ENCODE measurements around the gene IL16.

The IL16 gene

DNA sequence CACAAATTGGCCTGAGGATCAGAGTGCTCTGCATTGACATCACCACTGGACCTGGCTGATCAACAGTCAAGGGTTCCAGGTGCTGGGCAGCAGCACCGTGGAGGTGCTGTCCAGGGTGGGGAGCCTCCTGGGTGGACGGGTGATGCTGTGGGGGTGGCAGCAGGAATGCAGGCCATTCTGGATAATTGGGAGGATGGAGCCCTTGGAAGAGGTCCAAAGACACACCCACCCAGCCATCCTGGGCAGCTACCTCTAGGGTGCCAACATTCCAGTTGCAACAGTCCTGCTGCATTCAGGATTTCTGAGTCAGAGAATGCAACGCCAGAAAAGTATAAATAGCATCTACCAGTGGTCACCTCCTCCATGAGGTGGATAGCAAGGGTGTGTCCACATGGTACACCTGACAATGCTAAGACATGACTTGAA, 100.5 kb downstream of the IL16 start:
- DNase-seq = peak; percentile 46

DNA sequence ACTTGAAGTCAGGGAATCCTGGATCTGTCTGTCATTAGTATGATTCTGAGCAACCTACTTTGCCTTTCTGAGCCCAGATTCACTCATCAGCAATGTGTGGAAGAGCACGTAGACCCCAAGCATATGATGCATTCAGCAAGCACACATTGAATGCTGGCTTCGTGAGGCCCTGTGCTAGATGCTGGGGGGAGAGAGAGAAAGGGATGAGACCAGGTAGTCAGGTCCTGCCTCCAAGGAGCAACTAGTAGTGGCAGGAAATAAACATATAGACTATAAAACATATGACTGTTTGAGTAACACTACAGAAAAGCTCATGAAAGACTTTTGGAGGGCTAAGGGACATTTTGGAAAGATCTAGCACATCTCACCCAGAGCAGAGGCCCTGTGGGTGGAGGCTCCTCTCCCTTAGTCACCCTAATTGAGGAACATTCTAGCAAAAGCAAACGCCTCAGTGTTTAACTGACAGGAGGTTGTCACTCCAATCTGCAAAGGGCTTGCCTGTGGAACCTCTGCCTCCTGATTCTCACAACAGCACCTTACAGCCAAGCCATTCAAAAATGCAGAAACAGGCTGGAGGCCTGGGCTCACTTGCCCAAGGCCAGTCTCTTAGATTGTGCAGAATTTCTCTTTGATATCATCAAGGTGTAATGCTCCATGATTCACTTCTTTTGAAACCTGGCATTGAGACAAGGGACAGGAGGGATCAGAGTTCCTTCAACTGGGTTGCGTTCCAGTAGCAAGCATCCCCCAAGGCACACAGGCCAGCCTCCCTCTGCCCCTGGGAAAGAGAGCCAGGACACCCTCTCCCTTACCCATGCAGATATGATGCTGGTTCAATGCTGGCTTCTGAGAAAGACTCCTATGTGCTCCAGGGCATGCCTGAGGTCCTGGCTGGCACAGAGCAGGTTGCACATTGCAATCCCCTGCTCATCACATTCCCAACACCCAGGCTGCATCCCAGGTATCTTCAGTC, 101.2 kb downstream of the IL16 start:
- no peak for DNase-seq

DNA sequence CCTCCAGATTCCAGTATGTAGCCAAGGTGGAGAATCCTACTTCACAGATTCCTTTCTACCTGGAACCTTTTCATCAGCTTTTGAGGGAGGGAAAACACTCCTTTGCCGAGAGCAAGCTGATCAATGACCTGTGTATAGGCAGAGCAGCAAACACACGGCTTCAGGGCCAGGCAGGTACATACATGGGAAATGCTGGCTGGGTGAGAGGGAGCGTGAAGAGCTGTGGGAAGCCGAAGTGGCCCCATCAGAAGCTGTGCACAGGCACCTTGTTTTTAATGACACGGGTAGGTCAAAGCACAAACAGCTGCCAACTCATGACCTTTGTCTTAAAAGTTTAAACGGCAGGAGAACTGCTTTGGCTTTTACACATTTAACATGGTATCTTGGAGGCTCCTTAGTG, 101.9 kb downstream of the IL16 start:
- no peak for DNase-seq

DNA sequence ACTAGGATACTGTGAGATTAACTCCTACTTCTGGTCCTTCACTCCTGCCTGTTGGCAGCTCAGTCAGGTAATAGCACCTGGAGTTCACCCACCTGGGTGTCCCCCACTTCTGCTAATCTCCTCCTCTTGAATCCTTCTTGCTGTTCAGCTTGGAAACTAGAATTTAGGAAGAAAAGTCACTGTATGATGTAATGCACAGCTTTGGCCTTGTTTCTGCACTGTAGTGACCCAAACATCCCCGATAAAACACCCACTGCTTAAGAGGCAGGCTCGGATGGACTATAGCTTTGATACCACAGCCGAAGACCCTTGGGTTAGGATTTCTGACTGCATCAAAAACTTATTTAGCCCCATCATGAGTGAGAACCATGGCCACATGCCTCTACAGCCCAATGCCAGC, 102.5 kb downstream of the IL16 start:
- no peak for DNase-seq

DNA sequence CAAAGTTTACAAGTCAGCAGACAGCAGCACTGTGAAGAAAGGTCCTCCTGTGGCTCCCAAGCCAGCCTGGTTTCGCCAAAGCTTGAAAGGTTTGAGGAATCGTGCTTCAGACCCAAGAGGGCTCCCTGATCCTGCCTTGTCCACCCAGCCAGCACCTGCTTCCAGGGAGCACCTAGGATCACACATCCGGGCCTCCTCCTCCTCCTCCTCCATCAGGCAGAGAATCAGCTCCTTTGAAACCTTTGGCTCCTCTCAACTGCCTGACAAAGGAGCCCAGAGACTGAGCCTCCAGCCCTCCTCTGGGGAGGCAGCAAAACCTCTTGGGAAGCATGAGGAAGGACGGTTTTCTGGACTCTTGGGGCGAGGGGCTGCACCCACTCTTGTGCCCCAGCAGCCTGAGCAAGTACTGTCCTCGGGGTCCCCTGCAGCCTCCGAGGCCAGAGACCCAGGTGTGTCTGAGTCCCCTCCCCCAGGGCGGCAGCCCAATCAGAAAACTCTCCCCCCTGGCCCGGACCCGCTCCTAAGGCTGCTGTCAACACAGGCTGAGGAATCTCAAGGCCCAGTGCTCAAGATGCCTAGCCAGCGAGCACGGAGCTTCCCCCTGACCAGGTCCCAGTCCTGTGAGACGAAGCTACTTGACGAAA, 103.1 kb downstream of the IL16 start:
- no peak for DNase-seq

DNA sequence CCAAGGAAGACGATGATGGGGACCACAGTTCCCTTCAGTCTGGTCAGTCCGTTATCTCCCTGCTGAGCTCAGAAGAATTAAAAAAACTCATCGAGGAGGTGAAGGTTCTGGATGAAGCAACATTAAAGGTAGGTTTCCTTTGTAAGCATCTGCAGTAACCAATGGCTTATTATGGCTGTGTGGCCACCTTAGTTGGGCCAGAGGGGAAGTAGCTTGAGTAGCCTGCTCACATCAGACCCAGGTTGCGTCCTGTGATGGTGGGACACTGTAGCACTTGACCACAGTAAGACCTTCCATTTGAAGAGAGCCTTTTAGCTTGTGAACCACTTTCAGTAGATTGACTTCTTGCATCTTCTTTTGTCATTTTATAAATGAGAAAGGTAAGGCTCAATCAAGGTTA, 104.7 kb downstream of the IL16 start:
- DNase-seq = no peak

- no peak for DNase-seq
Observed at GRCh38 chr15:81301815-81302399, 105.2 kb downstream of the IL16 start.

GRCh38 chr15:81302701-81303109, 106.0 kb downstream of the IL16 start:
- no peak for DNase-seq

DNA sequence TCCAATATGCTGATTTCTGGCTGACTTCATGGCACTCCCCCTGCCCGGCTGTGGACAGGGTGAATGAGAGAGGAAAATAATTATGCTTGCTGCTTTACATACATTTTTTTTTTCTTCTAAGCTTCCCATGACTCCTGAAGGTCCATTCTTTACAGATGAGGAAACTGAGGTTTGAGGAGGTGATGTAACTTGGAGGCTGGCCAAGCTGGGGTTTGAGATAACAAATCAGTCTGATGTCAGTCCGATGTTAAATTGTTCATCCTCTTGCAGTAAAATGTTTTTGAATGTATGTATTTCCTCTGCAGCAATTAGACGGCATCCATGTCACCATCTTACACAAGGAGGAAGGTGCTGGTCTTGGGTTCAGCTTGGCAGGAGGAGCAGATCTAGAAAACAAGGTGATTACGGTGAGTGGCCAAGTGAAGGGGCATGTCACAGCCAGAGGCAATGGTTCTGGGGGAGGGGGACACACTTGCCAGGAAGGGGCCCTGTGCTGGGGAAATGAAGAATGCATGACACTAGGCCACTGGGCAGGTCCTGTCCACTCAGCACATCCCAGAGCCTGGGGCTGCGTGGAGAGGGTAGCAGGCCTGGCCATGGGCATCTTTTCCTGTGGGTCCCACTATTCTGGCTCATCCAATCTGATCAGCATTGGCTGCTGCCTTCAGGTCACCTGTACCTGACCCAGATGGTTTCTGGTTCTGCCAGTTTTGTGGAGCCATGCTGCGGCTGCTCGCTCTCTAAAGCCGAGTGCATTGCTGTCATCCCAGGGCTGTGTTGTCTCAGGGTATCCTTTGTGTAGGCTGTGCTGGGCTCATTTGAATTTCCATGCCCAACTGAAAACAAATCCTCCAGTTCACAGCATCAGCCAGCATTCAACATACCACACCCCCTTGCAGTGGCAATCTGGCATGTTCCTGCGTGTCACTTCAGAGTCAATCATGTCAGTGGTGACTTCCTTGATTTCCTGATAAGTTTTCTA, 106.9 kb downstream of the IL16 start:
- no peak for DNase-seq

GRCh38 chr15:81304226-81304625, 107.5 kb downstream of the IL16 start:
- DNase-seq = peak; percentile 42

DNA sequence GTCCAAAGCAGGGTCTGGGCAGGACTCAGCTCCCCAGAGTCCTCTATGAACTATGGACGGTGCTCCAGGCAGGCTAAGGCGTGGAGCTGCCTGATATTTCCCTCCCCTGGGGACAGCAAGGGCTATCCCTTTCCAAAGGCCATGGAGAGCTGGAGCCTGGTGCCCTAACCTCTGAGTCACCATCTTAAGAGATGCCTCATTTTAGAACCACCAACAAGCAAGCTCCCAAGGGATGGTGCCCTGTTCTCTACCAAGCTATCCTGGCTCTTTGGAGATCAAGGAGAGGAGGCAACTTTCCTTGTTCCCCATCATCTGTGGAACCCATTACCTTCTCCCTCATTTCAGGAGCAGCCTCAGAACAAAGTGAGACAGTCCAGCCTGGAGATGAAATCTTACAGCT, 111.6 kb downstream of the IL16 start:
- DNase-seq = no peak

GRCh38 chr15:81309647-81310450, 113.2 kb downstream of the IL16 start:
- DNase-seq = no peak

DNA sequence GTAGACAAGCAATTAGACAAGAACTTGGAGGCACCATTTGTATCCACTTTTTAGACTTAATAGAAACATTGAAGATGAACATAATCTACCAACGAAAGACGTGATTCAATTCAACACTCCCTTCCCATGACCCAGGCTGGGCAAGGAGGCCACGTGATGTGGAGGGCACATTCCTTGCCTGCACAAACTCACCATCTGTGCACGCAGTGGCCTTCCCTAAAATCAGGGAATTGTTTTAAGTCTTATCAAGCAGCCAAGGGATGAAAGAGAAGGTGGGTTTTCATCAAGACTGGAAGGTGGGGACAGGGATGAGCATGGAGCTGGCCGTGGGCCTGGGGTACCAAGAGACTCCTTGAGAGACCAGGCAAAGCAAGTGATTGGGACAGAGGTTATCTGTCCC, 113.8 kb downstream of the IL16 start:
- DNase-seq = no peak

GRCh38 chr15:81311752-81312464, 115.2 kb downstream of the IL16 start:
- no peak for DNase-seq

GRCh38 chr15:81312790-81313543, 116.3 kb downstream of the IL16 start:
- DNase-seq = peak; percentile 97

- no peak for DNase-seq
Observed at GRCh38 chr15:81313686-81314085, 117.0 kb downstream of the IL16 start.

DNA sequence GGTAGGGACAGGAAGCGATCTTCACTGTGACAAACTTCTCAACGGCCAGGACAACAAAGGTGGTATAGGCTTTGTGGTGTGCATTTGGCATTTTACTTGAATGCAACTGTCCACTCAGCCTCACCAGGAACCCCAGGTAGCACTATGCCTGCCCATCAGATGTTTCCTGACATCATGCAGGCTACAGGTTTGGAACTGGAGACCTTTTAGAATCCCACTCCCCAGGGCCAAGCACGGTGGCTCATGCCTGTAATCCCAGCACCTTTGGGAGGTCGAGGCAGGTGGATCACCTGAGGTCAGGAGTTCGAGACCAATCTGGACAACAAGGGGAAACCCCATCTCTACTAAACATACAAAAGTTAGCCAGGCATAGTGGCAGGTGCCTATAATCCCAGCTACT, 117.7 kb downstream of the IL16 start:
- DNase-seq = no peak

DNA sequence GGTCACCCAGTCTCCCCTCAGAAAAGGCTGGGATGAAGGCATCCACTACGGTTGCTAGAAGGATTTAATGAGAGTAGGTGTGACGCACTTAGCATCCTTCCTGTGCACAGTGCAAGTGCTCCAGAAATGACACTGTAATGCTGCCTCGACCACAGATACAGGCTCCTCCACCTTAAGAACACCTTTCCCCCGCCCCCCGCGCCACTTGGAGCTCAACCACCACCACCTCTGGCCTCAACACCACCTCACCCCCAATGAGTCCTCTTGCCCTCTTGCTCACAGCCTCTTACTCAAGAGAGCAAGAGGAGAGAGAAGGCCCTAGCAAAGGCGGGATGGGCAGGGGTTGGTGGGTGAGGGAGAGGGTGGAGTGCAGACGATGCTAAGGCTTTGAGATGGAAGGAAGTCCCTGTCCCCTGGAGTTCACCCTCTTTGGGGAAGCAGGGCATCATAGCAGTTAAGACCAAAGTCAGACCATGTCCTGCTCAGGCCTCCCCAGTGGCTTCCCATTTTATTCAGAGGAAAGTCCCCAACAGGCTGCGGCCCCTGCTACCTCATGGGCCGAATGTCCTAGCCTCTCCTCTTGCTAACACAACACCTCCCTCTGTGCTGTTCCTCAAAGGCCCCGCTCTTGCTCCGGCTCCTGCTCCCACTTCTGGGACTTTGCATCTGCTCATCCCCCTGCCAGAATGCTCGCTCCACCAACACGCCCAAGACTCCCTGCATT, 118.9 kb downstream of the IL16 start:
- DNase-seq = no peak

DNA sequence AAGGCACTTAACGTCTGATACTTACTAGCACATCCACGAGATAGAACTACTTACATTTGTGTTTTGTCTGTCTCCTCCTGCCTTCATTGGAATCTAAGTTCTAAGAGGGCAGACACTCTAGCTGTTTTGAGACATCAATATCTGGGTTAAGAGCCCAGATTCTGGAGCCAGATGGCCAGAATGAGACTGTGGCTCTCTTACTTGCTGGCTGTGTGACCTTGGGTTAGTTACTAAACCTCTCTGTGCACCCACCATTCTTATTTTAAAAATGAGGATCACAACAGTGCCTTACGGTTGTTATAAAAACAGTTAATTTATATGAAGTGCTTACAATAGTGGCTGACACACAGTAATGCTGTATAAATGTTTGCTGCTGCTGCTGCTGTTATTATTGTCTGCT, 119.6 kb downstream of the IL16 start:
- DNase-seq = no peak

GRCh38 chr15:81317642-81318017, 121.0 kb downstream of the IL16 start:
- DNase-seq = no peak
